ENCODE data around the gene CHCHD3. TPM values are rescaled to one million over a fixed set of nuclear protein-coding genes. Genes with fewer than 3 reads are reported as not detected.
"Not testable (repeated sequence)": the region's sequence is repeated elsewhere in the genome, so short reads cannot be mapped to it uniquely, and the experiment has no call there.

CHCHD3 gene
- total RNA-seq, 1 donor from 2014 or later = 194 TPM

DNA sequence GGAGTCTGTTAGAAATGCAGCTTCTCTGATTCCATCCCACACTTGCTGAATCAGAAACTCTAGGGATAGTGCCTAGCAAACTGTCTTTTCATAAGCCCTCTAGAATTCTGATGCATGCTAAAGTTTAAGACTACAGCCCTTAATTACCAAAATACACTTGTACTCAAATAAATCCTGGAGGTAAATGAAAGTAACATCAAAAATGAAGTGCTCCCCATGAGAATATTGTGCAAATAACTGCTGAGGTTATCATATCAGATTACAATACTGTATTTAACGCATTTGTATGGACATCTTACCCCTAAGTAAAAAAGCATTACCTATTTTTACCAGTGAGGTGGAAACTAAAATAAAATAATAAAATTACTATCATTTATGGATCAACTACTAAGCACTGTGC, 104.7 kb downstream of the CHCHD3 start:
- ATAC-seq (ENCODE audit: poor library complexity) = no peak
- intact Hi-C loops (cut with DNase I) = no loop called here

DNA sequence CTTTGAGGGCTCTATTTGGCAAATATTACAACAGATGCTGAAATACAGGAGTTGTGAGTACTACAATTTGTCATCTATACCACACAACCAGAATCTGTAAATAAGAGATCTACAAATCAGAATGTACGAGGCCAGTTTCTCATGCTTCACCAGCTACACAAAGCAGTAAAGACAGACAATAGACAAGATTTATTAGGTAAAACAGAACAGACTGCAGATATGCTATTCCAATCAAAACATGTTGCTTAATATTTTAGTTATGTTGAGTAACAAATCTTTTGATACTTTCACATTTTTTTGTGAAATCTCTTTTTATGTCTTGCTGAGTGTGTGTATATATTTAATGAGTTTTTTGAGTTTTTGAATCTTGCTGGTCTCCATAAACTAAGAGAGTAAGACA, 109.1 kb downstream of the CHCHD3 start:
- no peak for DNase-seq
- intact Hi-C loops (cut with DNase I) = no loop called here
- ATAC-seq (ENCODE audit: poor library complexity) = no peak

More for the DNA sequence above, 104.7 kb downstream of the CHCHD3 start:
- no peak for DNase-seq

DNA sequence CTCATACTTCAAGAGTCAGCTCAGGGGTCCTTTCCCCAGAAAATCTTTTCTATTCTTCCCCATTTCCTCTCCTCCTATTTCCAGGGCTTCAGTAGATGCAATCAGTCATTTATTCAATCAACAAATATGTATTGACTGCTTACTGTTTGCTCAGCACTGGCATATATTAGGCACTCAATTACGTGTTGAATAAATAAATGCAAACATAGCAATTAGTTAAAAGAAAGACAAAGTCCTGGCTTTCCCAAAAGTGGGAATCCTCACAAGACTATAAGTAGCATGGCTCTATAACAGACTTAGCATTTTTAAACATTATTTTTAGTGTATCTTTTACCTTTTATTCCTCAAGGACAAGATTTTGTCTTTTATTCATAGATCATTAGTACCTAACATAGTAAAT, 111.6 kb downstream of the CHCHD3 start:
- intact Hi-C loops (cut with DNase I) = no loop called here
- DNase-seq (no peak), ATAC-seq (ENCODE audit: poor library complexity) (no peak)

DNA sequence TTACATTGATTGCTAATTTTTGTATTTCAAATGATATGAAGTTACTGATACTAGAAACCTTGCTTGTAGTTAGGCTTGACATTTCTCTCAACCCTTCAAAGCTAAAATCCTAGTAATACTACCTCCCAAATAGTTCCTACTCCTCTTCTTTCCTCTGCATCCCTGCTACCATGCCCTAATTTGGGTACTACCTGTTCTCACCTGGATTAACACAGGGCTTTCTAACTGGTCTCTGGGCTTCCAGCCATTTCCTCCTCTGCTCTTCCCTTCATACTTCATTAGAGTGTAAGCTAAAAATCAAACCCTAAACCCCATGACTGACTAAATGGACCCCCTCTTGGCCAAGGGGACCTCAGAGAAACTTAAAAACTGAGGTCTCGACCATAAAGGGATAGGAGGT, 112.4 kb downstream of the CHCHD3 start:
- intact Hi-C loops (cut with DNase I) = no loop called here
- ATAC-seq (ENCODE audit: poor library complexity) (no peak), DNase-seq (no peak)

DNA sequence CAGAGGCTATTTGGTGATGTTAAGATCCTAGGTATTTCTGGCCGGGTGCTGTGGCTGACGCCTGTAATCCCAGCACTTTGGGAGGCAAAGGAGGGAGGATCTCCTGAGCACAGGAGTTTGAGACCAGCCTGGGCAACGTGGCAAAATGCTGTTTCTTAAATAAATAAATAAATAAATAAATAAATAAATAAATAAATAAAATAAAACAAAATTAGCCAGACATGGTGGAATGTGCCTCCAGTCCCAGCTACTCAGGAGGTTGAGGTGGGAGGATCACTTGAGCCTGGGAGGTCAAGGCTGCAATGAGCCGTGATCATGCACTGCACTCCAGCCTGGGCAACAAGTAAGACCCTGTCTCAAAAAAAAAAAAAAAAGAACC, 114.4 kb downstream of the CHCHD3 start:
- ATAC-seq (ENCODE audit: poor library complexity); intact Hi-C loops (cut with DNase I); DNase-seq: not testable (repeated sequence)

DNA sequence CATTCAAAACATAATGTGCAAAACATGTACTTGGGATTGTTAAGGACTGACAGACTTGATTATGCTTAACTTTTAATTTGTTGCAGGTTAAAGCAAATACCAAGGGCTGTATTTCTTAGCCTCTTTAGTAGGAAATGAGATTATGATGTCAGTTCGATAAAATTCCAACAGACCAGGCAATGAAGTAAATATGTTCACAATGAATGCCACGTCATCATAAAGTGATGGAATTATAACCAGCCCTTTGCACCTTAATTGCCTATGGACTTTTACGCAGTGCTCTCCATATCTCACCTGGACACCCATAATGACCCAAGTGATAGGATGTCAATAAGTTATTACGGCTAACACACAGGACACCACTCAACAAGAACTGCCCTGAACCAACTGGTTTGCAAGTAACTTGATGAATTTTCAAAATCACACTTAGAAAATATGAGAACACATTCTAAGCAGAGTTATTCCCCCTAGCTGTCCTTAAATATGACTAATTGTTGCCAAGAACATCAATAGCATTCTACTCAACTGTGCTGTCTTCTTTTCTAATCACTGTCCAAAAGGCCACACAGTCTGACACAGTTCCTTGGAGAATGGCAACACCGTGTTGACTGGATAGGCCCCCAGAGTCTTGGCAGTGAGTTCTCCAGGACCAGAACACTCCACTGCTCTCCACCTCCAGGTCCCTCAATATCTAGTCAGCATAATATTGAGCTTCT, 115.0 kb downstream of the CHCHD3 start:
- intact Hi-C loops (cut with DNase I) = no loop called here
- ATAC-seq (ENCODE audit: poor library complexity) = no peak
- no peak for DNase-seq

DNA sequence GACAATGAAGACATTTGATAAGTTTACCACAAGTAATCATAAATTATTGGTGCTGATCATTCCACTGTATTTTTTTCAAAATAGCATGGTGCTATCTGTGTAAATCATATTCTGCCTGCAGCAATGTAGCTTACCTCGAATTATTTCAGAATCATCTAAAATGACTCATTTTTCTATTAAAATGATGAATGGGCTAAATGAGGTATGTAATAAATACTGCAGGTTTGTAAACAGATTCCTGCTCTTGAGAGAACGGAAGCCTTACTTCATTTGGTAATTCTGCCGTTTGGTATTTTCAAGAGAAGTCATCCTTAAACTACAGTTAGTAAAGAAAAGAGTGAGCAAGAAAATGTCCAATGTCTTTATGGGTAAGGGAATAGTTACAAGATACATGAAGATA, 115.9 kb downstream of the CHCHD3 start:
- intact Hi-C loops (cut with DNase I) = no loop called here
- DNase-seq (no peak), ATAC-seq (ENCODE audit: poor library complexity) (no peak)

DNA sequence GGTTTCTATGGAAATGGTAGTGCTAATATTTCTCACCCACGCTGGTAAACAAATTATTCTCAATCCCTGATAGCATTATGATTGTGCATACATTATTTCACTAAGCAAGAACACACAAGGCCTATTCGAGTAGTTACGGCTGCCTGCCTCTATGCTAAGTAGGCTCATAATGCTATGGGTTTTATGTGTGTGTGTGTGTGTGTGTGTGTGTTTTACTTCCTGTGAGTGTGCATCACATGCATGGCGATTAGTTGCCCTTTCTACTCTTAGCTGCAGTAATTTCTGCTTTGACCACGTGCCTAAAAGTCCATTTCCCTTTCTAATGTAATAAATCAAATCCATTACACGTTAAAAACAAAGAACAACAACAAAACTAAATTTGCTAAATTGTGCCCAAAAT, 117.0 kb downstream of the CHCHD3 start:
- intact Hi-C loops (cut with DNase I) = no loop called here
- no peak for ATAC-seq (ENCODE audit: poor library complexity)
- DNase-seq = no peak

DNA sequence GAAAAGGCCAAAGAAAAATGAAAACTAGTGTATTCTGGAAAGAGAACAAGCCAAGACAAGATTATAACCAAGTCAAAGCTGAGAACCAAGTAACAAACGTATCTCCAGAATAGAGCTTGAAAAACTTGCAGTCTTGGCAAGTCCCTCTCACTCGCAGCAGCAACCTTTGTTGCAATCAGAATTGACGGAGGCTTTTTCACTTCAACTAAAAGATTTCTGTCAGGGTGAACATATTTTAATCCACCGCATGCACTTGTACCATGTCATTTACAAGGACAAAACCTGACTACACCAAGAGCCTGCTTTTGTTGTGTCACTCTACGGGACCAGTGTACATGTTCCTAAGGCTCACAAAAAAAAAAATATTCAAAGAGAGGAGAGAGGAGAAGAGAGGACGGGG, 122.0 kb downstream of the CHCHD3 start:
- intact Hi-C loops (cut with DNase I) = no loop called here
- DNase-seq (no peak), ATAC-seq (ENCODE audit: poor library complexity) (no peak)

DNA sequence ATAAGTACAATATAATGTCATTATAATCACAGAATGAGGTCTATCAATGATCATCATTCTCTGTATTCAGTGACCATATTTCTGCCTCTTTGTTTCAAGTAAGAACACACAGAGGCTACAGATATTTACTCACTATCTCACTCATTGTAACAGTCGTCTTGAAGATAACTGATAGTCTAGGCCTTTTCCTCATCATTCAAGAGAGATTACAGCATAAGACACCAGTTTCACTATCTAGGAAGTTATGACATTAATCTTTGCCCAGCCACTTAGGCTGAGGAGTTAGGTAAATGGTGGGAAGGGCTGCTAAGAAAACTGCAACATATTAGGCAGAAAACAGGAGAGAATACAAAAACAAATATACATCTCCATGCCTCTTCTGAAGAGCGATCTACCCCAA, 125.3 kb downstream of the CHCHD3 start:
- no peak for DNase-seq
- intact Hi-C loops (cut with DNase I) = no loop called here

DNA sequence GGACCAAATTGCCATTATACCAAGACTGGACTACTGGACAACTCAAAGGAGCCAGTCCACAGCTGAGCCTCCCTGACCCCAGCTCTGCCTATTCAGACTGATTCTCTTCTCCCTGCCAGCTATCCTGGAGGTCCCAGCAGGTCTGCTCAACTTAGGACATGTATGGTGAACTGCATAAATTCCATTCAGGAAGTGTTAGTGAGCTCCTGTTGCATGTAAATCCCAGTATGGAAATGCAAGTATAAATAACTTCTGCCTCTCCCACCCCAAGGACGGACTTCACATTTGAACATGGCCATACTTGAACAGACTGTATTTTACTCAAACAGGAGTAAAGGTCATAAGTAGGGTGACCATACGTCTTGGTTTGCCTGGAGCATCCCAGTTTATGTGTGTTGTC, 128.4 kb downstream of the CHCHD3 start:
- DNase-seq (no peak), ATAC-seq (ENCODE audit: poor library complexity) (no peak)
- intact Hi-C loops (cut with DNase I) = no loop called here

More for the DNA sequence above, 125.3 kb downstream of the CHCHD3 start:
- no peak for ATAC-seq (ENCODE audit: poor library complexity)

DNA sequence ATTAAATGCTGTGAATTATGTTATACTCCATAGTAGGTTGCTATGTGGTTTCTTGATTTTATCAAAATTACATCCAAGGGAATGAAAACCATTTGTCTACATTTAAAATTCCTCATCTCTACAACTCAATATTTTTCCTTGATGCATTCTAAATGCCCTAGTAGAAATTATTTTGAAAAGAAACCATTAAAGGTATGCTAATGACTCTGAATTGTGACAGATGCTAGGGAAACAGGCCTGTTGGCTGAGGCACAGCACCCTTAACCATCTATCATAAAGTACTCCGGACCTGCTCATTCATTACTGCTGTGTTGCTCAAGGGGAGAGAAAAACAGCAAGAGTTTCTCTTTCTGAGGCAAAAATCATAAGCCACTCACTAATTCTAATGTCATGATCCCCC, 131.2 kb downstream of the CHCHD3 start:
- ATAC-seq (ENCODE audit: poor library complexity) (no peak), DNase-seq (no peak)
- intact Hi-C loops (cut with DNase I) = no loop called here

DNA sequence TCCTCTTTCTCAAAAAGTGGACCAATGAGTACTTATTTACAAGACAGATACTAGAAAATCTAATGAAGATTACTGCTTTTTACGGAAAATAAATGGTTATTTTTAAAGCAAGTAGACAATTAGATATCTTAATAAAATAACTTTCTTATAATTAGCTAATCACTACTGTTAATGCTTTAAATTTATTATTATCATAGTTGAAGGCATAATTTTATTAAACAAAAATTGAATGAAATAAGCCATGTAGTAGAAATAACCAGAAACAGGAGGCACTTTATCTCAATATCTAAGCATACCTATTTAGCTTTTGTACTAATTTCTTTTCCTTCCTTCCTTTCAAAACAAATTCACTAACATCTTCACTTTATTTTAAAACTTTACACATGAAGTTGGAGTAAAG, 134.9 kb downstream of the CHCHD3 start:
- no peak for ATAC-seq (ENCODE audit: poor library complexity)
- no peak for DNase-seq
- intact Hi-C loops (cut with DNase I) = no loop called here

DNA sequence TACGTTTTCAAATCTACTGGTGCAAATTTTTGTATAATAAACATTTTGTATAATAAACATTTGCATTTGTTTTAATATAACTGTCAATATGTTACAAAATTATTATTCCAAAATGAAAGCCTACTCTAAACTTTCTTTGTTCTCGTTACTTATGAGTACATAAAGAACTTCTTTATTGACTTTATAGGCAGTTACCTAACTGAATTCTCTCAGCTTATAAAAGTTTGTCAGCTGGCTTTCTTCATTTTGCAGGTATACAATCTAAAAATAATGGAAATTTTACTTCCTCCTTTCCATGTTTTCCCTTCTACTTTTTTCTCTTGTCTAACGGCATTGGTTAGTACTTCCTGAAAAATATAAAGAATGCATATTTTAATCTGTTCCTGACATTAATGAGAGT, 137.1 kb downstream of the CHCHD3 start:
- ATAC-seq (ENCODE audit: poor library complexity) = no peak
- DNase-seq = no peak
- intact Hi-C loops (cut with DNase I) = no loop called here

DNA sequence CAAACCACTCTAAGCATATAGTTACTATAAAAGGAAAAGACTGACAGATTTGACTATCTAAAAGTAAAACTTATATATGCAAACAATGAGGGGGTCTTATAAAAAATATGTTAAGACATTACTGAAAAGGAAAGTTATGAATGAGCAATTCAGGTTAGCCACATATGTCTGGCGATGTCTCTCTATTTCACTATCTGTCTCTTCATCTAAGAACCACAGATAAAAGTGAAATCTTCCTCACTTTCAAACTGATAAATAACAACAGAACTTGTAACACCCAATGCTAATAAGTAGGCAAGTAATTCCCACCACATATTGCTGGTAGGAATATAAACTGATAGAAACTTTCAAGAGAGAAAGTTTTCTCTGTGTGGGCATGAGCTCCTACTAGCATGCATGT, 138.2 kb downstream of the CHCHD3 start:
- DNase-seq (no peak), ATAC-seq (ENCODE audit: poor library complexity) (no peak)
- intact Hi-C loops (cut with DNase I) = no loop called here

DNA sequence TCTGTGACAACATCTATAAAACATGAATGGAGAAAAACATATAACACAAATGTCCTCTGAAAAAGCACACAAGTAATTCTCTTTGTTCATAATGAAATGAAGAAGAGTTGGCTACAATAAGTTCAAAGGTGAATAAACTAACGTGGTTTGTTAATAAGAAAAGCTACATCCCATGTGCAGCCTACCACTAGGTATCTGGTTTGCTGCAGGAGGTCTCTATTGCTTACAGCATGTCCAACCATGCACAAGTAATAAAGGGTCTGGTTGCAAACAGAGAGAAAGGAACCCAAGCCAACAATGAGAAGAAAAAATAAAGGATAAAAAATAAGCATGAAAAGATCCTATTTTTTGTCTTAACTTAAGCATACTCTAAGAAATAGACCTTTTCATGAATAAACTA, 139.2 kb downstream of the CHCHD3 start:
- DNase-seq (no peak), ATAC-seq (ENCODE audit: poor library complexity) (no peak)
- intact Hi-C loops (cut with DNase I) = no loop called here

DNA sequence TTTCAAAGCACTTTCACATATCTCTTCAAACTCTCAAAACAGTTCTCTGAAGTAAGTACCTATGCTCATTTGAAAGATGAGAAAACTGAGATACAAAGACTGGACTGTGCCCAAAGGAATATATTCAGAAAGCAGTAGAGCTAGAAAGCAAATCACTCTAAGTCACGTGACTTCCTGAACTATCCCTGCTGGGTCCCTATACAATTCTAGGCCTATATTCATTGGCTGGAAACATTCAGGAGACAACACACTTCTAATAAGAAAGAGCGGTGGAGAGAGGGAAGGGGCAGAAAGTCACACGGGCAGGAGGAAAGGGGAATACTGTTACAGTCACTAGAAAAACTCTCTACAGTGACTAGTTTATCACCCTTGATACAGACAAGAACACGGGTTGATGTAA, 140.0 kb downstream of the CHCHD3 start:
- ATAC-seq (ENCODE audit: poor library complexity) (no peak), DNase-seq (no peak)
- intact Hi-C loops (cut with DNase I) = no loop called here

DNA sequence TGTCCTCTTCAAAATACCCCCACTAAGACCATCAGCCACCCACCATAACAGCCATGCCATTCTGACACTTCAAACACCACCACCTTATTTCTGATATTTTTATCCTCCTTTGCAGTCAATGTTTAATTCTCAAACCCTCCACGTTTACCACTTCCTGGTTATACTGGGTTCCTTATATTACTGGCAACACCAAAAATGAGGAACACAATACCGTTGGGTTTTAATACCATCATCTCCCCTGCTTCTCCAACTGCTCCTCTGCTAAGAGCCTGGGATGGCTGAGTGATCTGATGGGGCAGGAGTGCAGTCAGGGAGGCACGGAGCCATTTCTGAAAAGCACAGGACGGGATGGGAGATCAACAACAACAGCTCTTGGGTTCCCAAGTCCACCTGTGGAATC, 140.5 kb downstream of the CHCHD3 start:
- ATAC-seq (ENCODE audit: poor library complexity) (no peak), DNase-seq (no peak)
- intact Hi-C loops (cut with DNase I) = no loop called here

DNA sequence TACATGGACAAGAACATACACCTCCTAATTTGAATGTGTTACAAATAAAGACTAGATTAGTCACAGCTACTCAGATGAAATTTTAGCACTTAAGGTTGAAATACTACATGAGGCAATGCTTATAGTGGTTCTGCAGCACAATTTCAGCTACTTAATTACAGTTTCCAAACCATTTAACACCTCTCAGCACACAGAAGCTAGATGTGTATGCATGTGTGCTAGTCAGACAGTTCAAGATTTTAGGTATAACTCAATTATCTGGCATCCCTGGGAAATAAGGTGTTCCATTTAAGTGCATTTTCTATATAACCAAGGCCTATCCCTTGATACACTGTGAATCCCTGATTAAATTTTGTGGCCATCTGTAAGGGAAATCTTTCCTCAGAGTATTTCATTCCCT, 141.8 kb downstream of the CHCHD3 start:
- intact Hi-C loops (cut with DNase I) = no loop called here
- DNase-seq = no peak
- ATAC-seq (ENCODE audit: poor library complexity) = no peak

DNA sequence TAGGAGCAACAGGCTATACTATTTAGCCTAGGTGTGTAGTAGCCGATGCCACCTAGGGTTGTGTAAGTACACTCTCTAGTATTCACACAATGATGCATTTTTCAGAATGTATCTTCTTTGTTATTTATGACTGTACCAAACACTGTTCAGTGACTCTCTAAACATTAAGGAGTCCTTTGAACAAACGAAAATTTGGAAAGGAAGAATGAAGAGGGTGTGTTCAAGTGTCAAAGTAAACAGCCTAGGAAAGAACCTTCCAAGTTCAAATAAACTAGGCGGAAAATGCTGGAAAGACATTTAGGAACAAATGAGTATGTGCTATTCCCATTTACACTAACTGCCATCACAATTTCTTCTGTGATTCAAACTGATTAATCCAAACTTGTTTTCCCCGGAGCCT, 142.4 kb downstream of the CHCHD3 start:
- ATAC-seq (ENCODE audit: poor library complexity) (no peak), DNase-seq (no peak)

DNA sequence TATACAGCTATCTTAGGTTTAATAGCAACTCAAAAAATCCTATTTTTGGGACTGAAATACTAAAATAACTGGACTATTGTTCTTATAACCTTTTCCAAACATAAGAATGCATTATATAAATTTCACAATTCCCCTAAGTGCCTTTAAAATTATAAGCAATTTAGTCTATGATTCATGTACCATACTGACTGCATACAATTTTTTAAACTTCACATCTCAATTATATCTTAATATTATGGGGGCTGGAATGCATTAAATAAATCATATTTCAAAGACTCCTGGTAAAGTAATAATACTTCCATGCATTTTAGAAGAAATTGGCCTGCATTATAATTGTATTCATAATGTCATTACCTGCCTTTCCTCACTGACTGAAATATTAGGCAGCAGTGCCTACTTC, 144.6 kb downstream of the CHCHD3 start:
- intact Hi-C loops (cut with DNase I) = no loop called here
- DNase-seq (no peak), ATAC-seq (ENCODE audit: poor library complexity) (no peak)

More for the DNA sequence above, 142.4 kb downstream of the CHCHD3 start:
- intact Hi-C loops (cut with DNase I) = no loop called here
